ENCODE data around the gene TMEM190. TPM values are rescaled to one million over a fixed set of nuclear protein-coding genes. Genes with fewer than 3 reads are reported as not detected.

The TMEM190 gene
- total and polyA plus RNA-seq, 12 donors: 0.55 to 63.0 (median 1.7) TPM; not detected in 6

GRCh38 chr19:55336101-55336500 is 40.5 kb upstream of the TMEM190 start:
- no peaks in the 10 kb centered on the region for H3K9me3 ChIP-seq (replicated peaks in 1 of 3)
- TF ChIP-seq POLR2A (IDR thresholded peaks at IDR 0.05): no peak
- TF ChIP-seq CTCF (IDR thresholded peaks at IDR 0.05): no peak
- 71 to 83% (median 76%) methylated on average over 7 of the region's 7 CpGs for WGBS, 4 donors
- no peak for DNase-seq
- H3K36me3 ChIP-seq (replicated peaks in 1 of 2): no peaks in the 10 kb centered on the region
- H3K4me1 ChIP-seq (replicated peaks in 1 of 2): peaks cover 8 to 11% of the 10 kb centered on the region in 2 donors
- intact Hi-C loops (cut with DNase I): no loop called here
- no peak overlapping the region for H3K27ac ChIP-seq
- H3K27me3 ChIP-seq: peaks cover 3% of the 10 kb centered on the region
- no peak overlapping the region for H3K4me3 ChIP-seq

GRCh38 chr19:55339105-55339888 is 37.3 kb upstream of the TMEM190 start, which contains the start of gene KMT5C:
TSS of gene KMT5C (plus strand) at chr19:55339876. CDS start at chr19:55341937, 2,061 bp downstream.
- Histone ChIP-seq H3K36me3 (replicated peaks in 1 of 2) (peaks cover 0 to 21% of the 10 kb centered on the region in 2 donors), H3K4me1 (replicated peaks in 1 of 2) (peaks cover 14 to 15% of the 10 kb centered on the region in 2 donors), H3K27ac (peak within 1 kb of the TSS; percentile 44 to 97 (median 74)), H3K4me3 (peak within 1 kb of the TSS; percentile 54 to 83 (median 68)), H3K27me3 (no peaks in the 10 kb centered on the region), H3K9me3 (replicated peaks in 1 of 3) (no peaks in the 10 kb centered on the region)
- 0 to 1% (median 0%) methylated on average over 24 to 63 of the region's 63 CpGs for WGBS, 4 donors
- TF ChIP-seq CTCF (IDR thresholded peaks at IDR 0.05) (peak in 5 of 6 experiments; percentile 37 to 66 (median 53)), POLR2A (IDR thresholded peaks at IDR 0.05) (peak in 1 of 2 donors; percentile 96)
- DNase-seq: peak; percentile 100
- intact Hi-C loops (cut with DNase I): no loop called here

GRCh38 chr19:55339889-55340783 is 36.5 kb upstream of the TMEM190 start:
- intact Hi-C loops (cut with DNase I): no loop called here
- WGBS, 4 donors: 5 to 9% (median 5%) methylated on average over 15 to 41 of the region's 44 CpGs
- no peaks in the 10 kb centered on the region for H3K9me3 ChIP-seq (replicated peaks in 1 of 3)
- H3K27ac ChIP-seq: peak overlapping the region in 4 of 5 donors; percentile 65 to 92 (median 73)
- H3K27me3 ChIP-seq: no peaks in the 10 kb centered on the region
- no peak for TF ChIP-seq CTCF (IDR thresholded peaks at IDR 0.05)
- TF ChIP-seq POLR2A (IDR thresholded peaks at IDR 0.05): peak in 1 of 2 donors; percentile 89
- H3K4me1 ChIP-seq (replicated peaks in 1 of 2): peaks cover 14 to 15% of the 10 kb centered on the region in 2 donors
- H3K4me3 ChIP-seq: peak overlapping the region; percentile 54 to 83 (median 68)
- DNase-seq: peak in 5 of 7 donors; percentile 34 to 63 (median 53)
- H3K36me3 ChIP-seq (replicated peaks in 1 of 2): peaks cover 0 to 21% of the 10 kb centered on the region in 2 donors

GRCh38 chr19:55340784-55341147 is 35.9 kb upstream of the TMEM190 start:
- peak in 2 of 7 donors; percentile 15 to 36 for DNase-seq
- 1 to 4% (median 2%) methylated on average over 12 to 24 of the region's 24 CpGs for whole genome bisulfite sequencing, 4 donors
- Histone ChIP-seq H3K4me1 (replicated peaks in 1 of 2) (peaks cover 14 to 15% of the 10 kb centered on the region in 2 donors), H3K9me3 (replicated peaks in 1 of 3) (no peaks in the 10 kb centered on the region), H3K27ac (no peak overlapping the region), H3K4me3 (peak overlapping the region; percentile 54 to 83 (median 68)), H3K27me3 (no peaks in the 10 kb centered on the region), H3K36me3 (replicated peaks in 1 of 2) (peaks cover 0 to 21% of the 10 kb centered on the region in 2 donors)
- TF ChIP-seq POLR2A (IDR thresholded peaks at IDR 0.05) (no peak), CTCF (IDR thresholded peaks at IDR 0.05) (no peak)
- intact Hi-C loops (cut with DNase I): no loop called here
